HFFc6 (cell line): ENCODE results near the gene FAM181A. TPM values are rescaled to one million over a fixed set of nuclear protein-coding genes. Genes with fewer than 3 reads are reported as not detected.

Source experiments
- DNase-seq: peaks from one replicate; pipeline ENCODE4 v3.0.0-alpha.2; 2018
- H3K27ac Mint-ChIP-seq: 2 replicates; pipeline ENCODE4 v1.8.0; 2020; ENCODE audit warnings: mild to moderate bottlenecking, mixed read lengths
- H3K27me3 Mint-ChIP-seq: 2 replicates; pipeline ENCODE4 v1.8.0; 2021; ENCODE audit warnings: mild to moderate bottlenecking, moderate library complexity, mixed read lengths; ENCODE audit not compliant: insufficient read depth
- H3K36me3 Mint-ChIP-seq: 2 replicates; pipeline ENCODE4 v1.8.0; 2021; ENCODE audit warnings: low read depth, mixed read lengths
- H3K4me1 Mint-ChIP-seq: 2 replicates; pipeline ENCODE4 v1.8.0; 2020; ENCODE audit warnings: low read depth, mixed read lengths
- H3K4me3 Mint-ChIP-seq: 2 replicates; pipeline ENCODE4 v1.8.0; 2020; ENCODE audit warnings: mild to moderate bottlenecking, moderate library complexity, mixed read lengths
- H3K9me3 Mint-ChIP-seq: 2 replicates; pipeline ENCODE4 v1.8.0; 2020; ENCODE audit warnings: mild to moderate bottlenecking, mixed read lengths
- CTCF ChIP-seq: fragments of 200-600 bp; sonication (generic); IDR thresholded peaks from 2 replicates; pipeline ENCODE4 v1.5.0; 2021; ENCODE audit warnings: antibody characterized with exemption, mild to moderate bottlenecking
- total RNA-seq, 6 experiments: library from RNA; stranded (reverse); fragmentation: NEBNext Ultra II Directional; extraction: Animal tissue kit (Norgen Biotek cat#: 25700); gene quantifications; 2 replicates in 1 of 6; 3 replicates in 5 of 6; pipeline ENCODE4 v1.2.3, GENCODE V29; 2021

Gene FAM181A
- total RNA-seq, 6 experiments from 2014 or later = not detected

GRCh38 chr14:93960774-93961438 is 33.8 kb downstream of the FAM181A start:
- H3K9me3 Mint-ChIP-seq = peaks cover 17% of the 10 kb centered on the region
- H3K27ac Mint-ChIP-seq = no peak overlapping the region
- no peak for DNase-seq
- no peak overlapping the region for H3K4me3 Mint-ChIP-seq
- H3K4me1 Mint-ChIP-seq = peaks cover 46% of the 10 kb centered on the region
- TF ChIP-seq CTCF = no peak
- peaks cover 3% of the 10 kb centered on the region for H3K27me3 Mint-ChIP-seq
- H3K36me3 Mint-ChIP-seq = peaks cover 15% of the 10 kb centered on the region

- Mint-ChIP-seq H3K36me3 (peaks cover 15% of the 10 kb centered on the region), H3K9me3 (peaks cover 17% of the 10 kb centered on the region), H3K27me3 (peaks cover 3% of the 10 kb centered on the region), H3K27ac (no peak overlapping the region), H3K4me1 (peaks cover 54% of the 10 kb centered on the region), H3K4me3 (no peak overlapping the region)
- no peak for DNase-seq
- TF ChIP-seq CTCF = no peak
Observed at GRCh38 chr14:93961620-93962019, 34.5 kb downstream of the FAM181A start.

- peaks cover 15% of the 10 kb centered on the region for H3K36me3 Mint-ChIP-seq
- no peak overlapping the region for H3K27ac Mint-ChIP-seq
- H3K4me1 Mint-ChIP-seq = peaks cover 55% of the 10 kb centered on the region
- peaks cover 3% of the 10 kb centered on the region for H3K27me3 Mint-ChIP-seq
- H3K4me3 Mint-ChIP-seq = no peak overlapping the region
- no peak for DNase-seq
- TF ChIP-seq CTCF = no peak
- peaks cover 17% of the 10 kb centered on the region for H3K9me3 Mint-ChIP-seq
Observed at GRCh38 chr14:93962701-93963601, 35.8 kb downstream of the FAM181A start.

- Mint-ChIP-seq H3K4me3 (no peak overlapping the region), H3K36me3 (peaks cover 15% of the 10 kb centered on the region), H3K9me3 (peaks cover 17% of the 10 kb centered on the region), H3K27ac (no peak overlapping the region), H3K27me3 (peaks cover 3% of the 10 kb centered on the region), H3K4me1 (peaks cover 54% of the 10 kb centered on the region)
- TF ChIP-seq CTCF = no peak
- DNase-seq = no peak
Observed at GRCh38 chr14:93963692-93964091, 36.5 kb downstream of the FAM181A start.

- Mint-ChIP-seq H3K9me3 (peaks cover 17% of the 10 kb centered on the region), H3K27me3 (peaks cover 3% of the 10 kb centered on the region), H3K4me3 (no peak overlapping the region), H3K4me1 (peaks cover 48% of the 10 kb centered on the region), H3K36me3 (peaks cover 15% of the 10 kb centered on the region), H3K27ac (no peak overlapping the region)
- no peak for TF ChIP-seq CTCF
- no peak for DNase-seq
Observed at GRCh38 chr14:93964281-93964680, 37.1 kb downstream of the FAM181A start.
